HG02678 (cell line): ENCODE results near the gene HIVEP1.

ENCODE experiments used
- ATAC-seq: cut with Tn5 transposase; IDR thresholded peaks from one replicate; pipeline ENCODE4 v1.9.1; 2021; ENCODE audit warnings: mild to moderate bottlenecking, moderate library complexity; ENCODE audit not compliant: unreplicated experiment

Gene HIVEP1

GRCh38 chr6:12047792-12048432, 35.8 kb downstream of the HIVEP1 start:
- ATAC-seq = no peak

GRCh38 chr6:12048609-12049008, 36.5 kb downstream of the HIVEP1 start:
- no peak for ATAC-seq

DNA sequence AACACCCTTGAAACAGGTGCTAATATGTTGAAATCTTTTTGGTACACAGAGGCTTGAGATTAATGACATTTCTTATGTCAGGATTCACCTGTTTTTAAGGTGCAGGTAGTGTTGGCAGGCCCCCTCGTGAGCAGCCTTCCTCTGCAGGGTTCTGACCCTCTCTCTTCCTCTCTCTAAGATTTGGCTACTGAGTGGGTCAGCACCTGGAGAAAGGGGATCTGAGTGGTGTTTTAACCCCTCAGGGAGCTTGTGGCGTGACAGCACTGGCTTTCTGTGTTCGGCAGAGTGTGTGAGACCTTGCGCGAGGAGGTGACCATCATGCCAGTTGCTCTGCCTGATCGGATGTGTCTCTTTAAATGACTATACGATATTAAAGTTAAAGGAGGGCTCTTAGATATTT, 37.1 kb downstream of the HIVEP1 start:
- peak; percentile 39 for ATAC-seq

- peak; percentile 81 for ATAC-seq
These were observed 39.8 kb downstream of the HIVEP1 start for GRCh38 chr6:12051861-12052368.

DNA sequence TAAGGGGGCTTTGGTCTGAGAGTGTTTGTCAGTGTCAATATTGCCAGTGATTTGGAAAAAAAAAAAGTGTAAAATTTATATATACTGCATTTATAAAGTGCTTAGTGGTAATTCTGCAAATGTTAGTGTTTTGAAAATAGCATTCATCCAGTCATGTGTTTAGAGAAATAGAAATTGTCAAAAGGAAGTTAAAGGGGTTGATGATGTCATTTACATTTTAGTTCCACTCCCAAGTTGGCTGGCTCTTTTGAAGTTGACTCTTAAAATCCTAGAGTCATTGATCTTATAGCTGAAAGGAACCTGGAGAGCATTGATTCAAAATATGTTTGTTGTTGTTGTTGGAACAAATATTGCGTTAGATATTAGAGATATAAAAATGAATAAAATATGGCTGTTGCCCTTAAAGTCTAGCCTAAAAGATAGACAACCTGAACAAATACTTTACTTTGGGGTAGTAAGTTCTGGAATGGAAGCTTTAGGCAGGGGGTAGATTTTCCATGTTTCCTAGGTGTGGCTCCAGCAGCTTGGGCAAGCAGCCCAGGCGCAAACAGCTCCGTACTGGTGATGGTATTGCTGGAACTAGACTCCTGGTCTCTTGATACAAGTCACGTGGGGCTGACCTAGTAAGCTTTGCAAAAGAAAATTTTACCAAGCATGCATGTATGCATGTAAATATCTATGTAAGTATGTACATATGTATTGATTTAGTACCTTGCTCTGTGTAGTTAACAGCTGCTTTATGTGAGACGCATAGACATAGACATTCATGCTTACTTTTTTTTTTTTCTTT, 46.3 kb downstream of the HIVEP1 start:
- ATAC-seq = no peak

DNA sequence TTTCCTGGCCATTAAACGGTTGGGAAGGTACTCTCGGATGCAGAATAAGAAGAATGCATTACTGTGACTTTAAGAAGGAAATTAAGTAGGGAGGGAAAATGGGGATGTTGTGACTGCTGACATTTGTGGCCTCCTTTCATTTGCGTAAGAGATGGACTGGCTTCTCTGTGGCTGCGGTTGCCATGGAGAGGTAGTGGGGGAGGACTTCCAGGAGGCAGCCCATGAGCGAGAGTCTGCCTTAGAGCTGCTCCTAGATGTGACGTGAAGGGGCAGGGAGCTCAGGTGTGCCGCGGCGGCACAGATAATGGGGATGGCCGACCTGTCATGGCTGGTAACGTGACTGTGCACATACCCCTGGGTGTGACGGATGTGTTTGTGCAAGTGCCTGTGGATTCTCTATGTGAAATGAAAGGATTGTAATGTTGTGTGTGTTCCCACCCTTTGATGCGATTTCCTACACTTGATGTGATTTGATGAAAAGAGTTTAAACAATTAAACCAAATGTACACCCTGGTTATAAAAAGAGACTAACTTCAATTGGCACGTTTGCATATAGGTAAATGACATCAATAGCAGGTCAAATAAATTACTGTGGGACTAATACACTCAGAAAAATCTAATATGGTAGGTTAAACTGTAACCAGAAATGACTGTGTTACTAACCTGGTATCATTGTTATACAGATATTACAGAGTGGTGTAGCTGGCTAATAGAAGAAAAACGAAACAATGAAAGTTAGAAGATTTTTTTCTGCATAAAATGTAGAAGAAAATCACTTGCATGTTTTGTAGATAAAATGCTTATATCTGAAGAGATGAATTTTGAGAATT, 48.9 kb downstream of the HIVEP1 start:
- ATAC-seq = peak; percentile 84

DNA sequence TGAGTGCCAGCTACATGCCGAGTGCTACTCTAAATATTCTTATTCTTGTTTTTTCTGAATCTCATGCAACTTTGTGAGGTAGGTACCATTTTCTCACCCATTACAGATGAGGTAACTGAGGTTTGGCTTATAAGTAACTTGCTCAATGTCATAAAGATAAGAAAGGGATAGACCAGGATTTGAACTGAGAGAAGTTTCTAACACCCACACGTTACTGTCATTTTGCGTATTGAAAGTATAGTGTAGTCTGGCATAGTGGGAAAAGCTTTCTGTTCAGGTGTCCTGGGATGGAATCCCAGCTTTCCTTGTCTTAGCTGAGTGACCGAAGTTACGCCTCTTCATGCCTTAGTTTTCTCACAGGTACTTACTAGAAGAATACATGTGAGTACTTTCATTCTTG, 50.5 kb downstream of the HIVEP1 start:
- ATAC-seq = no peak

DNA sequence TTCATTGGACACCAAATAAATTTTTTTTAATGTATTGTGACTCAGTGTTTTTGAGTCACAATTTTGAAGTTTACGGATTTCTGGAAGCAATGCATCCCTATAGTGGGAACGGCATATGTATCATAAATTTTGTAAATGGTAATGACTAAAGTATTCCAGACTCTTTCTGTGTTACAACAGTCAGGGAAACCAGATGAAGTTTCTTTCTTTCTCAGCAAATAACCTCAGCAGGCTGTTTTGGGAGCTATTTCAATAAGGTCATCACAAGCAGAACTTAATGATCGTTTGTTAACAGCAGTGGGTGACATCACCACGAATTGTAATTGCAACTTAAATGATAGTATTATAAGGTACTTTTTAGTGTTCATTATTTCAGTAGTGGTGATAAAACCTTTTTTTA, 52.0 kb downstream of the HIVEP1 start:
- ATAC-seq = no peak

DNA sequence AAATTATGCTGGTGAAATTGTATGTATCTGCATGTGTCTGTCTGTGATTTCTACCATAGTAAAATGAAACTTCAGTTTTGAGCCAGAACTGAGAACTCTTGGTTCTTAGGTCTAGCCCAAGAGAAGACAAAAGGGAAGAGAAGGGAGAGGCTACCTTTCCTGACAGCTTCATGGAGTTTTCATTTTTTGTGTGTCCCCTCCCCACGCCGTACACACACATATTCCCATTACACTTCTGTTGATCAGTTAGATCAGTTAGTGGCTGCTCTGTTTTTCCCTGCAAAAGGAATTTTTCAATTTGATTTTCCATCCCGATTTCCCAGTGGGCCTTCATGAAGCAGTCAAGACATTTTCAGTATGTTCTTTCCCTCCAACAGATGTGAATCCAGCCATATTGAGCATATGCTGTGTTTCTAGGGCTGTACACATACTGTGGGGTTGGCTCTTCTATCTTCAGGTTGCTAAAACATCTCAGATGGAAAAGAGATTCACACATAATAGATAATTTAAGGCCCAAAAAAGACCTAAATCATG, 52.5 kb downstream of the HIVEP1 start:
- ATAC-seq = no peak

DNA sequence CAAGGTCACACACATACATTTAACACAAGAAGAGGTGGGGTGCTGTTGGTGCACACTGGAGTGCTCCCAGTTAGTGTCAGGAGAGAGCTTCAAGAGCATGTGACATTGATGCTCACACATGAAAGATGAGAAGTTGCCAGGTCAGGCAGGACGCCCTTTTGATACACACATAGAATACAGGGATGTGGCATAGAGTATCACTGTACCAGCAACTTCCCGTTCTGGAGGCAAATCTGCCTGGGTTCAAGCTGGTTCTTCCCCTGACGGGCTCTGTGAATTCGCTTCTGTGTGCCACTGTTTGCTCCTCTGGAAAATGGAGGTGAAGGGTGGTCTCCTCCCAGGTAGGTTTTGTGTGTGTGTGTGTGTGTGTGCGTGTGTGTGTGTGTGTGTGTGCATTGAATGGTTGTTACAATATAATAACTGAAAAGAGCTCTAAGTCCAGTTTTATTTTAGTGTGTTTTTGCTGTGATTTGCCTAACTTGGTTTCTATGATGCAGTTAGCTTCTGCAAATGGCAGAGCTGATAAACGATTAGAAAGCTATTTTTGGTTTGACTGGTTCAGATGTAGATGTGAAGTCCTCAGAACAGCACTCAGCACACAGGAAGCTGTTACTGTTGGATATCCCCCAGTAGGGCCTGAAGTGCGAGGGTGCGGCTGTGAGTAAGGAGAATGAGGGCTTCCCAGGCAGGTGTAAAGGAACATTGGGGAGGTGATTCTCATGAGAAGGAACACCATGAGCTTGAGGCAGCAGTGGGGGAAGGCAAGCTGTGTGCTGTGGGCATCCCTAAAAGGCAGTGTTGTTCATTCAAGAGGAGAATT, 53.4 kb downstream of the HIVEP1 start:
- peak; percentile 42 for ATAC-seq

- no peak for ATAC-seq
These were observed 54.2 kb downstream of the HIVEP1 start for GRCh38 chr6:12066297-12066696.

GRCh38 chr6:12068899-12069557, 56.9 kb downstream of the HIVEP1 start:
- ATAC-seq = no peak

GRCh38 chr6:12069891-12070529, 57.9 kb downstream of the HIVEP1 start:
- ATAC-seq = no peak

GRCh38 chr6:12071064-12071615, 59.0 kb downstream of the HIVEP1 start:
- ATAC-seq = no peak

DNA sequence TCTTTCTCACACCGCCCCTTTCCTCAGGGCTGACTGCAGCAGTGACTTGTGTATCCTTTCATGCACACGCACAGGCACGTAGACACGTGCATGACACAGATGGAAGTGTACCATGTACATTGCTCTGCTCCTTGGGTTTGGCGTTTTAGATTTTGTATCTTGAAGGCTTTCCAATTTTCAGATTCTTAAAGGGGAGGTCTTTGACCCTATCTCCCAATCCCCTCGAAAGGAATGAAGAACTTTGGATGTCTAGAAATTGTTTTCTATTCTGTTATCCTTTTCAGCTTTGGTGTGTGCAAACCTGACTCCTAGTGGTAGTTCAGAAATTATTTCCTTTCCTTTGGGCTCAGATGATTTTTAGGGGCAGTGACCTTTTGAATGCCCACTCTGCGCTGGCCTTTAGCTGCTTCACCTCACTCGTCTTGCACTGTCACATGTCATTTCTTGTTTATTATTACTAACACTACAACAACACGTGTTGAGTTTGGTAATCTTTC, 63.0 kb downstream of the HIVEP1 start:
- ATAC-seq = no peak

- ATAC-seq = no peak
These were observed 65.1 kb downstream of the HIVEP1 start for GRCh38 chr6:12077021-12077710.

DNA sequence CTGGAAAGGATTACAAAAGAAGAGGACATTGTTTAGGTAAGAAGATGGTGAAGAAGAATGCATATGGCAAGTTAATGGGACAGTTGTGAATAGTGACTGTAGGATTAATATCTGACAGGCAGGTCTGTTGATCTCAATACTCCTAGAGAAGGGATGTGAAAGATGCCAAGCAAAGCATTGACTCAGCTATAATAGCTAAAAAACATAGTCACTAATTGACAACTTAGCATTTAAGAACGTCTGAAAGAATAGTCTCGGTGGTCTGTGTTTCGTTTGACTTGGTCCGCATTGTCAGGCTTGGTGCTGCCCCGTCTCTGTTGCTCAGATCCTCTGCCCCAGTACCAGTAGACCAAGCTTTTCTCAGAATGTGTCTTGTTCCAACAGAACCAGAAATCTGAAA, 65.9 kb downstream of the HIVEP1 start:
- ATAC-seq = no peak

GRCh38 chr6:12081771-12082170, 69.7 kb downstream of the HIVEP1 start:
- no peak for ATAC-seq
